Liver (tissue), 9 donors: ENCODE measurements around the gene RAMP3. TPM values are rescaled to one million over a fixed set of nuclear protein-coding genes. Genes with fewer than 3 reads are reported as not detected.

ENCODE experiments used
- DNase-seq: peaks from one replicate; pipeline ENCODE4 v3.0.0-alpha.2; 2017; ENCODE audit warnings: low spot score
- H3K27ac ChIP-seq, 2 donors: one replicate each; pipeline ENCODE4 v1.7.0; 2013; ENCODE audit warnings: inconsistent platforms in 2 of 2, low read length in 2 of 2, control low read depth in 1 of 2, low read depth in 1 of 2, mild to moderate bottlenecking in 1 of 2
- H3K27me3 ChIP-seq, 4 donors: one replicate each; pipeline versions ENCODE4 v1.6.1 to v1.7.0; 2013; ENCODE audit warnings: low read length in 3 of 4, inconsistent platforms in 1 of 4, mild to moderate bottlenecking in 1 of 4, moderate library complexity in 1 of 4; ENCODE audit not compliant: control insufficient read depth in 4 of 4, insufficient read depth in 4 of 4
- H3K36me3 ChIP-seq, 4 donors: one replicate each; pipeline versions ENCODE4 v1.6.1 to v1.7.0; 2013; ENCODE audit warnings: low read length in 3 of 4, mild to moderate bottlenecking in 3 of 4, low read depth in 1 of 4, moderate library complexity in 1 of 4; ENCODE audit not compliant: control insufficient read depth in 4 of 4, insufficient read depth in 3 of 4
- H3K4me1 ChIP-seq, 4 donors: one replicate each; pipeline versions ENCODE4 v1.6.1 to v1.7.0; 2013; ENCODE audit warnings: low read length in 3 of 4, mild to moderate bottlenecking in 3 of 4, moderate library complexity in 1 of 4; ENCODE audit not compliant: control insufficient read depth in 4 of 4, insufficient read depth in 4 of 4
- H3K4me3 ChIP-seq, 3 donors: one replicate each; pipeline versions ENCODE4 v1.6.1 to v1.7.0; 2013; ENCODE audit warnings: low read length in 3 of 3, control low read depth in 1 of 3, low read depth in 1 of 3, mild to moderate bottlenecking in 1 of 3
- H3K9ac ChIP-seq, 2 donors: one replicate each; pipeline ENCODE4 v1.7.0; 2013; ENCODE audit warnings: low read length in 2 of 2, mild to moderate bottlenecking in 2 of 2, moderate library complexity in 2 of 2, control low read depth in 1 of 2, low read depth in 1 of 2
- H3K9me3 ChIP-seq, 4 donors: one replicate each; pipeline versions ENCODE4 v1.6.1 to v1.7.0; 2013; ENCODE audit warnings: low read length in 3 of 4; ENCODE audit not compliant: control insufficient read depth in 4 of 4
- CTCF ChIP-seq: fragments of 150-350 bp; IDR thresholded peaks from 2 replicates; pipeline ENCODE4 v1.5.1; 2017; ENCODE audit warnings: improper control_type of control experiment, low read depth, low read length; ENCODE audit not compliant: missing input control
- EGR1 ChIP-seq, 2 donors: IDR thresholded peaks; 2 replicates each; pipeline ENCODE4 v1.6.1; 2016 to 2018; ENCODE audit warnings: antibody characterized with exemption in 2 of 2, low read depth in 2 of 2
- FOXA1 ChIP-seq: IDR thresholded peaks from 2 replicates; pipeline ENCODE4 v1.6.1; 2016; ENCODE audit warnings: antibody characterized with exemption
- FOXA2 ChIP-seq: IDR thresholded peaks from 2 replicates; pipeline ENCODE4 v1.6.1; 2016; ENCODE audit warnings: antibody characterized with exemption
- GABPA ChIP-seq, 2 donors: IDR thresholded peaks in 1 of 2; conservative IDR thresholded peaks in 1 of 2; 2 replicates each; pipeline ENCODE4 v1.6.1; 2016; ENCODE audit warnings: antibody characterized with exemption in 2 of 2, mild to moderate bottlenecking in 1 of 2, moderate library complexity in 1 of 2
- HNF4A ChIP-seq, 2 donors: conservative IDR thresholded peaks; 2 replicates each; pipeline ENCODE4 v1.6.1; 2016; ENCODE audit warnings: antibody characterized with exemption in 2 of 2, mild to moderate bottlenecking in 2 of 2
- HNF4G ChIP-seq: IDR thresholded peaks from 2 replicates; pipeline ENCODE4 v1.6.1; 2016; ENCODE audit warnings: antibody characterized with exemption
- JUND ChIP-seq, 2 donors: IDR thresholded peaks; 2 replicates each; pipeline ENCODE4 v1.6.1; 2016; ENCODE audit warnings: antibody characterized with exemption in 2 of 2
- NR2F2 ChIP-seq: IDR thresholded peaks from 2 replicates; pipeline ENCODE4 v1.6.1; 2016; ENCODE audit warnings: antibody characterized with exemption
- RAD21 ChIP-seq, 2 donors: IDR thresholded peaks; 2 replicates each; pipeline ENCODE4 v1.6.1; 2016; ENCODE audit warnings: antibody characterized with exemption in 2 of 2, mild to moderate bottlenecking in 2 of 2
- REST ChIP-seq: IDR thresholded peaks from 2 replicates; pipeline ENCODE4 v1.6.1; 2016; ENCODE audit warnings: antibody characterized with exemption, mild to moderate bottlenecking
- RXRA ChIP-seq, 2 donors: IDR thresholded peaks; 2 replicates each; pipeline ENCODE4 v1.6.1; 2017 to 2018; ENCODE audit warnings: antibody characterized with exemption in 2 of 2, mild to moderate bottlenecking in 1 of 2
- SP1 ChIP-seq: IDR thresholded peaks from 2 replicates; pipeline ENCODE4 v1.6.1; 2018; ENCODE audit warnings: antibody characterized with exemption, mild to moderate bottlenecking
- TAF1 ChIP-seq: conservative IDR thresholded peaks from 2 replicates; pipeline ENCODE4 v1.6.1; 2016; ENCODE audit warnings: antibody characterized with exemption, mild to moderate bottlenecking
- YY1 ChIP-seq: IDR thresholded peaks from 2 replicates; pipeline ENCODE4 v1.6.1; 2016; ENCODE audit warnings: antibody characterized with exemption, mild to moderate bottlenecking
- WGBS: extraction: QIAGEN DNeasy Blood & Tissue Kit; methylation state at CpG from one replicate; pipeline ENCODE4 v1.1.7; 2013; 5-methylcytosine and 5-hydroxymethylcytosine counted together
- polyA plus RNA-seq, 2 donors: library from polyadenylated mRNA; stranded (reverse) in 1 of 2; unstranded in 1 of 2; fragments of 200-250 nt in 1 of 2; fragments of >200 nt in 1 of 2; fragmentation: Nextera tagmentation in 1 of 2; extraction: Ambion mirVana in 1 of 2; gene quantifications; one replicate each; pipeline versions ENCODE4 v1.2.1 to v1.2.3, GENCODE V29; 2013 to 2015
- total RNA-seq, 2 donors: library from RNA; depleted of rRNA; stranded (reverse); fragments of >200 nt; gene quantifications; one replicate each; pipeline ENCODE4 v1.2.3, GENCODE V29; 2014
- TF ChIP-seq, protein P1 (sequence below): IDR thresholded peaks from 2 replicates; pipeline ENCODE4 v1.6.1; 2016; ENCODE audit warnings: antibody characterized with exemption
- TF ChIP-seq, protein P2 (sequence below): IDR thresholded peaks from 2 replicates; pipeline ENCODE4 v1.6.1; 2016; ENCODE audit warnings: antibody characterized with exemption
- donor health status: healthy.
- donor health status: healthy.
- donor health status: healthy.
- donor health status: healthy.
- donor health status: healthy.

Gene RAMP3
- total and polyA plus RNA-seq, 4 donors = 2.3 to 30.0 (median 22.2) TPM

DNA sequence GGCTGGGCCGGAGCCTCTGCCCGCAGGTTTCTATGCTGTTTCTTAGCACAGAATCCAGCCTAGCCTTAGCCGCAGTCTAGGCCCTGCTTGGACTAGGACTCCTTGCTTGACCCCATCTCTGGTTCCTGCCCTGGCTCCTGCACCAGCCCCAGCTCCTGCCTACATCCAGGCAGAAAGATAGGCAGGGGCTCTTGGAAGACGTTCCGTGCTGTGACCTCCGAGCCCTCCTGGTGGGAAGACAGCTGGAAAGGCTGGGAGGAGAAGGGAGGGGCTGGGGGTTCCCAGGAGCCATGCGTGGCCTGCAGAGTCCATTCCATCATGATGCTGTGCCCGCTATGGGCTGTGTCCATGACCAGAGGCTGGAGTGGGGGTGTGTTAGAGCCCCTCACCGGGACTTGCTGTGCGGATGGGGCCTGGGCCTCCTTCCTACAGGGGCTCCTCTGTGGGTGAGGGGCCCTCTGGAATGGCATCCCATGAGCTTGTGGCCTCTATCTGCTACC, 26.2 kb downstream of the RAMP3 start:
- Histone ChIP-seq H3K4me1 (no peaks in the 10 kb centered on the region), H3K36me3 (no peaks in the 10 kb centered on the region), H3K9ac (no peak overlapping the region), H3K4me3 (no peak overlapping the region), H3K27me3 (no peaks in the 10 kb centered on the region), H3K9me3 (no peaks in the 10 kb centered on the region), H3K27ac (no peak overlapping the region)
- TF ChIP-seq NR2F2 = no peak
- no peak for TF ChIP-seq HNF4G
- TF ChIP-seq HNF4A (conservative IDR thresholded peaks at IDR 0.05) = no peak
- TF ChIP-seq SP1 = no peak
- no peak for TF ChIP-seq EGR1 (IDR thresholded peaks at IDR 0.05; ENCODE audit: low read depth in 2 of 2)
- no peak for TF ChIP-seq TAF1
- TF ChIP-seq, protein P1, sequence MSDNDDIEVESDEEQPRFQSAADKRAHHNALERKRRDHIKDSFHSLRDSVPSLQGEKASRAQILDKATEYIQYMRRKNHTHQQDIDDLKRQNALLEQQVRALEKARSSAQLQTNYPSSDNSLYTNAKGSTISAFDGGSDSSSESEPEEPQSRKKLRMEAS = no peak
- TF ChIP-seq, protein P2, sequence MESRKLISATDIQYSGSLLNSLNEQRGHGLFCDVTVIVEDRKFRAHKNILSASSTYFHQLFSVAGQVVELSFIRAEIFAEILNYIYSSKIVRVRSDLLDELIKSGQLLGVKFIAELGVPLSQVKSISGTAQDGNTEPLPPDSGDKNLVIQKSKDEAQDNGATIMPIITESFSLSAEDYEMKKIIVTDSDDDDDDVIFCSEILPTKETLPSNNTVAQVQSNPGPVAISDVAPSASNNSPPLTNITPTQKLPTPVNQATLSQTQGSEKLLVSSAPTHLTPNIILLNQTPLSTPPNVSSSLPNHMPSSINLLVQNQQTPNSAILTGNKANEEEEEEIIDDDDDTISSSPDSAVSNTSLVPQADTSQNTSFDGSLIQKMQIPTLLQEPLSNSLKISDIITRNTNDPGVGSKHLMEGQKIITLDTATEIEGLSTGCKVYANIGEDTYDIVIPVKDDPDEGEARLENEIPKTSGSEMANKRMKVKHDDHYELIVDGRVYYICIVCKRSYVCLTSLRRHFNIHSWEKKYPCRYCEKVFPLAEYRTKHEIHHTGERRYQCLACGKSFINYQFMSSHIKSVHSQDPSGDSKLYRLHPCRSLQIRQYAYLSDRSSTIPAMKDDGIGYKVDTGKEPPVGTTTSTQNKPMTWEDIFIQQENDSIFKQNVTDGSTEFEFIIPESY = no peak
- TF ChIP-seq FOXA1 = no peak
- TF ChIP-seq RAD21 (IDR thresholded peaks at IDR 0.05) = no peak
- TF ChIP-seq YY1 = no peak
- no peak for TF ChIP-seq FOXA2
- no peak for TF ChIP-seq GABPA (IDR thresholded peaks at IDR 0.05 in 1 of 2, conservative IDR thresholded peaks at IDR 0.05 in 1 of 2)
- TF ChIP-seq RXRA (IDR thresholded peaks at IDR 0.05) = no peak
- WGBS = 85% methylated on average over 10 of the region's 10 CpGs
- DNase-seq = no peak

DNA sequence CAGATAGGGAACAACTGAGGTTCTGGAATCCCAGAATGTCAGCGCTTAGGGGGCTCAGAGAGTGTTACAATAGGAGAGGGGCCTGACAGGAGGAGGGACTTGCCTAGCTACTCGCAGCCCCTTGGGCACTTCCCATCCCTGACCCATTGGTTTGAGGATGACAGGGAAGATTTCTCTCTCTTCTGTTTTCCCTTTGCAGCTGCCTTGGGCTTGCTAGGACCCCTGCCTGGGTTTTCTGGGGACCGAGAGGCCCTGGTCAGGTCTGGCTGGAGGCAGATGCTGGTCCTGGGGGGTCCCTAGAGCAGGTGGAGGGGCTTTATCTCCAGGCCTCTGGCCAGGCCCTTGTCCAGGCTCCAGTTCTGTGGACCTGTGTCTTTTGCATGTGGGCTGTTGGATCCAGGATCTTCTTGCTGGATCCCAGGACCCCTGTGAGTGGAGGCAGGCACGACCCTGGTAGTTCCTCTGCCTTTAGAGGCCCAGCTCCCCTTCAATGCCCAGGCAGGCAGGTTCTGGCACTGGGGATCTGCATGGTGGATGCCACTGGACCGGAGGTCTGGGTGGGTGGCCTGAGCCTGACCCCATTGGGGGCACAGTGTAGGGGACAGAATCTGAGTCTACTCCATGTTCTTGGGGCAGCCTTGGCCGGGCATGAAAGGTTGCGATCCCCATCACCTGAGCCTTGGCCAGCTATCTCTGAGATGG, 26.9 kb downstream of the RAMP3 start:
- H3K9me3 ChIP-seq = no peaks in the 10 kb centered on the region
- H3K27me3 ChIP-seq = no peaks in the 10 kb centered on the region
- H3K9ac ChIP-seq = no peak overlapping the region
- H3K4me1 ChIP-seq = no peaks in the 10 kb centered on the region
- H3K36me3 ChIP-seq = no peaks in the 10 kb centered on the region
- no peak overlapping the region for H3K4me3 ChIP-seq
- TF ChIP-seq SP1 (no peak), FOXA1 (no peak), HNF4G (no peak)
- TF ChIP-seq, protein P1 = no peak
- DNase-seq = no peak
- 87% methylated on average over 7 of the region's 7 CpGs for WGBS
- no peak overlapping the region for H3K27ac ChIP-seq

GRCh38 chr7:45185028-45185863, 27.7 kb downstream of the RAMP3 start:
- H3K9ac ChIP-seq = no peak overlapping the region
- TF ChIP-seq JUND (IDR thresholded peaks at IDR 0.05) (no peak), YY1 (no peak), HNF4A (conservative IDR thresholded peaks at IDR 0.05) (no peak), FOXA1 (no peak), CTCF (no peak), EGR1 (IDR thresholded peaks at IDR 0.05; ENCODE audit: low read depth in 2 of 2) (no peak), GABPA (IDR thresholded peaks at IDR 0.05 in 1 of 2, conservative IDR thresholded peaks at IDR 0.05 in 1 of 2) (no peak), NR2F2 (no peak), HNF4G (no peak), REST (no peak), TAF1 (no peak)
- TF ChIP-seq, protein P1 = no peak

More at GRCh38 chr7:45185028-45185863, 27.7 kb downstream of the RAMP3 start:
- no peaks in the 10 kb centered on the region for H3K36me3 ChIP-seq
- no peak overlapping the region for H3K4me3 ChIP-seq
- 74% methylated on average over 7 of the region's 7 CpGs for WGBS
- no peak for DNase-seq
- H3K9me3 ChIP-seq = no peaks in the 10 kb centered on the region
- no peaks in the 10 kb centered on the region for H3K4me1 ChIP-seq
- no peaks in the 10 kb centered on the region for H3K27me3 ChIP-seq
- no peak overlapping the region for H3K27ac ChIP-seq
